NCI-H1048 (cell line): ENCODE results near the gene DIS3L2.
"Not testable (repeated sequence)": the region's sequence is repeated elsewhere in the genome, so short reads cannot be mapped to it uniquely, and the experiment has no call there.

ENCODE experiments used
- DNase-seq: peaks from one replicate; lab custom pipeline; 2025; lab: John Stamatoyannopoulos, UW

The DIS3L2 gene

GRCh38 chr2:232058931-232059330 lies 97.4 kb downstream of the DIS3L2 start:
- no peak for DNase-seq

- DNase-seq: no peak
Observed at GRCh38 chr2:232061265-232061664, 99.8 kb downstream of the DIS3L2 start.

GRCh38 chr2:232073026-232073425 lies 111.5 kb downstream of the DIS3L2 start:
- no peak for DNase-seq

GRCh38 chr2:232073699-232074098 lies 112.2 kb downstream of the DIS3L2 start:
- no peak for DNase-seq

- DNase-seq: no peak
Observed at GRCh38 chr2:232075080-232075479, 113.6 kb downstream of the DIS3L2 start.

DNA sequence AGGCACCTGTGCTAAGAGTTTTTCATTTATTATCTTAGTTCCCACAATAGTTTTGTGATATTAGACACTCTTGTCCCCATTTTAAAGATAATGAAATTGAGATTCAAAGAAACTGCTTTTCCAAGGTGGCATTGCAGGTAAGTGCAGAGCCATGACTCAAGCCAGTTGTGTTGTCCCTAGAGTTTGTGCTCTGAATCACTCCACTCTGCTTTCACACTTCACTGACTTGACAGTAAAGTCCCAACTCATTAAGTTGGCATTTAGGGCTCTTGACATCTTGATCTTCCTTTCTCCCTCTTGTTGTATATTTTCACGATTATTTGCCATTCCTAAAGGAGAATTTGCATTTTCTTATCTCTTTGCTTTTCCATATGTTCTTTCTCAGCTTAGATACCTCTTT lies 114.3 kb downstream of the DIS3L2 start:
- DNase-seq: no peak

DNA sequence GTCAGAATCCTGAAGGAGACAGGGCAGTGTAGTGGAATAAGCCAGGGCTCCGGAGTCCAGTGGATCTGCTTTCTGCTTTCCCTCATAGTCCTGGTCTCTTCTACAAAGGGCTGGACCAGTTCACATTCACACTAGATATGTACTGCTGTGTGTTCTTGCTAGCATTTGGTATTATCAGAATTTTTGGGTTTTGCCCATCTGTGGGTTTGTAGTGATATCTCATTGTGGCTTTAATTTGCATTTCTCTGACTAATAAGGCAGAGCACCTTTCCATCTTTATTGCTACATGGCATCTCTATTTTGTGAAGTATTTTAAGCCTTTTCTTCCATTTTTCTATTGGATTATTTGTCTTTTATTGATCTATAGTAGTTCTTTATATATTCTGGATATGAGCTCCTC lies 114.8 kb downstream of the DIS3L2 start:
- DNase-seq: no peak

- no peak for DNase-seq
Observed at GRCh38 chr2:232076736-232077135, 115.2 kb downstream of the DIS3L2 start.

DNA sequence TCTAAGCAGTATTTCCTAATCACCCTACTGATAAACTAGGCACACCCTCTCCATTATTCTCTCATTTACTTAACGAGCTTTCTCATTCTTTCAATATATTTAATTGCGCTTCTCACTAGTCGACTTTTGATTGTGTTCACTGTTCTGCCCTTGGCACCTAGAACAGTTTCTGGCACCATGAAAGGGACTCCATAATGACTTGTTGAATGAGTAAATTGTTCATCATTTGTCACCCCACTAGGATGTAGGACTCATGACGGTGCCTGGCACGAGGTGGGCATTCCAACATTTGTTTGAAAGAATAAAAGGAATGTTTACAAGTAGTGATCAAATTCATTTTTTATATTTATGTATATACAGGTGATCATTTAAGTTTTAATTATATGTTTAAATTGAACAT lies 123.7 kb downstream of the DIS3L2 start:
- no peak for DNase-seq

- DNase-seq: no peak
Observed at GRCh38 chr2:232085826-232086425, 124.4 kb downstream of the DIS3L2 start.

- DNase-seq: no peak
Observed at GRCh38 chr2:232088771-232089170, 127.3 kb downstream of the DIS3L2 start.

DNA sequence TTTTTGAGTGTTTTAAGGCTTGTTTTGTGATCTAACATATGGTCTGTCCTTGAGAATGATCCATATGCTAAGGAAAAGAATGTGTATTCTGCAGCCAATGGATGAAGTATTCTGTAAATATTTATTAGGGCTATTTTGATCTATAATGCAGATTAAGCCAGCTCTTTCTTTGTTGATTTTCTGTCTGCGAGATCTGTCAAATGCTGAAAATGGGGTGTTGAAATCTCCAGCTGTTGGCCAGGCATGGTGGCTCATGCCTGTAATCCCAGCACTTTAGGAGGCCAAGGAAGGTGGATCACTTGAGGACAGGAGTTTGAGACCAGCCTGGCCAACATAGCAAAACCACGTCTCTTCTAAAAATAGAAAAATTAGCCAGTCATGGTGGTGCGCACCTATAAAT lies 132.7 kb downstream of the DIS3L2 start:
- DNase-seq: no peak

GRCh38 chr2:232094883-232095282 lies 133.4 kb downstream of the DIS3L2 start:
- DNase-seq: no peak

DNA sequence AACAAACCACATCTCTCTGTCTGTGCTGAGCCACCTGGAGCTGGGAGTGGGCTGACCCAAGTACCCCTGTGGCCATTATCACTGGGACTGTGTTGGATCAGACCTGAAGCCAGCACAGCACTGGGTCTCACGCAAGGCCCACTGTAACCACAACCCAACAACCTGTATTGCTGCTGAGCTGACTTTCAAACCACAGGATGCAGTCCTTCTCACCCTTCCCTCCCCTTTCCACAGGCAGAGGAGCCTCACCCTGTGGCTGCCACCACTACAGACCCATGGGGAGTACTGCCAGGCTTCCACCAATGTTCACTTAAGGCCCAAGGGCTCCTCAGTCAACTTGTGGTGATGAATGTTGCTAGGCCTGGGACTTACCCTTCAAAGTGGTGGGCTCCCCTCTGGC lies 135.7 kb downstream of the DIS3L2 start:
- no peak for DNase-seq

- DNase-seq: no peak
Observed at GRCh38 chr2:232097758-232098157, 136.2 kb downstream of the DIS3L2 start.

GRCh38 chr2:232102380-232102779 lies 140.9 kb downstream of the DIS3L2 start:
- no peak for DNase-seq

GRCh38 chr2:232103140-232103737 lies 141.7 kb downstream of the DIS3L2 start:
- no peak for DNase-seq

DNA sequence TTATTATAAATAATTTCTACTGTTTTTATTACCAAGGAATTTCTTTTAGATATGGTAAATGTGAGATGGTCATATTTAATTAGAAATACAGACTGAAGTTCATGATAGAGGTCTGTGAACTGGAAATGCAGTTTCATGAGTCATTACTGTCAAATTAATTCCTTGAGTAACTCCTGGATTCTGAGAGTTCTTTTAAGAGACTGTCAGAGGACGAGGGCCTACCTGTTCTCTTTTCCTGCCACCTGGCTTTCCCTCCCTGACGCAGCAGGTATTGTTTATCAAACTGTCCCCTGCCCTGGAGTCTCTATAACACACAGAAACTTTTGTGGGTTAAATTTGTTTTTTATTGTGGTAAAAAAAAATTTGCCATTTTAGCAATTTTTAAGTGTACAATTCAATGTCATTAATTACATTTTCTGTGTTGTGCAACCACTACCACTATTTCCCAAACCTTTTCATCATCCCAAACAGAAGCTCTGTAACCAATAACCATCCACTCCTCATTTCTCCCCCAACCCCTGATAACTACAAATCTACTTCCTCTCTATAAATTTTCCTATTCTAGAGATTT lies 142.6 kb downstream of the DIS3L2 start:
- DNase-seq: no peak

GRCh38 chr2:232111551-232111950 lies 150.0 kb downstream of the DIS3L2 start:
- DNase-seq: no peak

DNA sequence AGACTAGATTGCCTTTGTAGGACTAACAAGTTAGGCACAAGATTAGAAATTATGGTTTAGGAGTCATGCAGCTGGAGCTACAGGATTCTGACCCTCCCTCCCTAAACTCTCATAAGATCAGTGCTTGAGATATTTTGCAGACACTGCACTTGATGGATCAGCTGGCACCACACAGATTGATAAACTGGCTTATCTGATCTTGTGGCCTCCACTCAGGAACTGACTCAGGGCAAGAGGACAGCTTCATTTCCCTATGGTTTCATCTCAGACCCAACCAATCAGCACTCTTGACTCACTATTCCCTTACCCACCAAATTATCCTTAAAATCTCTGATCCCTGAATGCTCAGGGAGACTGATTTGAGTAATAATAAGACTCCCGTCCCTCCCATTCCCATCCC lies 152.3 kb downstream of the DIS3L2 start:
- no peak for DNase-seq

DNA sequence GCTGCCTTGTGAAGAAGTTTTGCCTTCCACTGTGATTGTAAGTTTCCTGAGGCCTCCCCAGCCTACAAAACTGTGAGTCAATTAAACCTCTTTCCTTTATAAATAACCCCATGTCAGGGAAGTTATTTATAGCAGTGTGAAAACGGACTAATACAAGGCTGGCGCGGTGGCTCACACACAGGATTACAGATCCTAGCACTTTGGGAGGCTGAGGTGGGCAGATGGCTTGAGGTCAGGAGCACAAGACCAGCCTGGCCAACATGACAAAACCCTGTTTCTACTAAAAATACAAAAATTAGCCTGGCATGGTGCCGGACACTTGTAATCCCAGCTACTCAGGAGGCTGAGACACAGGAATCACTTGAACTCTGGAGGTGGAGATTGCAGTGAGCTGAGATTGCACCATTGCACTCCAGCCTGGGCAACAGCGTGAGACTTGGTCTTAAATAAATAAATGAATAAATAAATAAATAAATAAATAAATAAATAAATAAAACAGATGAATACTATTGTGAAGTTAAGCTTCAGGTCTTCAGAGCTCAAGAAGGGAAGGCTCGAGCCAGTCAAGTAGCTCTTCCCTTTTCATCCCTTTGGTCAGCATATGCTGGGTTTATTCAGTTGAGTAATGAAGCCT lies 154.3 kb downstream of the DIS3L2 start:
- DNase-seq: not testable (repeated sequence)

DNA sequence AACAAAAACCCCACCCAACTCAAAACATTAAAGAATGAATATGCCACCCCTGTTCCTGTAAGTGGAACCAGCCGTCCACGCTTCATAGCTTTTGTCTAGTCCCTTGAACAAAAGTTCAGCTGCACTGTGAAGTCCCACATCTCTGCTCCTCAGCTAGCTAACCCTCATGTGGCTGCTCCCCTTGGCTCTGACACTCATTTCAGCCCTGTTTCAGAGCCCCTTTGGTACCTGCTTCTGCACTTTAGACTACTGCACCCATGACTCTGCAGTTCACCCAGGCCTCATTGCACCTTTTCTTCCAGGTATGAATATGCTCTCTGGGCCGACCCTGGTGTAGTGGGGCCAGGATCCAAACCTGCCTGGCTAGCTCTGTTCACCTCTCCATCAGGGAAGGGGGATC lies 155.3 kb downstream of the DIS3L2 start:
- DNase-seq: no peak

- DNase-seq: no peak
Observed at GRCh38 chr2:232117413-232117812, 155.9 kb downstream of the DIS3L2 start.
